Activated CD8-positive, alpha-beta memory T cell treated with anti-CD3 and anti-CD28 coated beads, Interleukin-2, amount 50 U/mL, for 1 hour (primary cell): ENCODE results near the gene AIPL1.

Source experiments
- DNase-seq: peaks from one replicate; pipeline ENCODE4 v3.0.0-alpha.2; 2020; ENCODE audit errors: extremely low read depth

The AIPL1 gene

DNA sequence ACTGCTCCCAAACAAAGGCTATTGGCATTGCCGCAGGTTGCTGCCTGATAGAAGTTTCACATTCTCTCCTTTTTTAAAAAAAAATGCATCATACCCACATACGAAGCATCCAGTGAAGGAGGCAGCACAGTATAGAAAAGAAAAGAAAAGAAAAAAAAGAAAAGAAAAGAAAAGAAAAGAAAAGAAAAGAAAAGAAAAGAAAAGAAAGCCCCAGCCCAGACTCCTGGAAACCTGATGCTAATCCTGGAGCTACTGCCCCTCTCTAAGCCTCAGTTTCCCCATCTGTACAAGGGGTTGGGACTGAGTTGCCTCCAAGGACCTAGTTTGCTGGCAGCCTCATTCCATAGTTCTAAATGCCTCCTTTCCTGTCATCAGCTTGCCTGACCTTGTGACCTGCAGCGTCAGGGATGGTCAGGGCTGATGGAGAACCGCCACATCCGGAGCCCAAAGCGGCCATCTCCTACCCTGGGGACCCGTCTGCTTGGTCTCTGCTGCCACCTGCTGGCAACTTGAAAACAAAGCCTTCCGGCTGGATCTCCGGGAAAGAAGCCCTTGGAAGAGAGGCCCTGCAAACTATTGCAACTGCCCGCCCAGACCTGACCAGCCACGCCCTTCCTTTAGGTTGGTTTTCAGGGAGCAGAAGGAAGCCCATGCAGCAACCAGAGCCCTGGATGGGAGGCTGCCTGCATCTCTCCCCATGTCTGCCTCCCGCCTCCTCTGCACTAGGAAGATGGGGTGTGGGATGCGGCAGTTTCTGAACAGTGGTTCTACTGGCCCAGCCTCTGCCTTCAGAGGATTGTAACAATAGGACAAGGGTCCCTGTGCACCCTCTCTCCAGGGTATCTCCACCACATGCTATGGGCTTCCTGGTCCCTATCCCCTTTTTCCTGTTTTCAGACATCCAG is 13.0 kb downstream of the AIPL1 start:
- no peak for DNase-seq

DNA sequence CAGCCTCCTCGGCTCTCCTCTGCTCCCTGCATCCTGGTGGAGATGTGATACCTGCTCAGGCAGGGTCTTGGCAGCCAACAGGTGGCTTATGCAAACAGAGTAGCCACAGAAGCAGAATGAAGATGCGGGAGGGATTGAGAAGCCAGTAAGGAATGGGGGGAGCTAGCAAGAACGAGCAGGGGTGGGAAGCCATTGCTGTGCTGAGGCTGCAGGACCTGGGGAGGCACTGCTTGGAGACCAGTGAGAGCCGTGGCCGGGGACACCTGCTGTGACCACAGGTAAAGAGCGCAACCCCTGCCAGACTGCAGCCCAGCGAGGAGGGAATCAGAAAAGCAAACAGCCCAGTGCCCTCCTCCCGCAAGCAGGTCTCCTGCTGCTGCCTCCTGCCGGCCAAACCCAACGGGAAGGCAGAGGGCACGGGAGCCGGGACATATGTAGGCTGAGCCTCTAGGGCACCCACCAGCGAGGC is 14.7 kb downstream of the AIPL1 start:
- no peak for DNase-seq

DNA sequence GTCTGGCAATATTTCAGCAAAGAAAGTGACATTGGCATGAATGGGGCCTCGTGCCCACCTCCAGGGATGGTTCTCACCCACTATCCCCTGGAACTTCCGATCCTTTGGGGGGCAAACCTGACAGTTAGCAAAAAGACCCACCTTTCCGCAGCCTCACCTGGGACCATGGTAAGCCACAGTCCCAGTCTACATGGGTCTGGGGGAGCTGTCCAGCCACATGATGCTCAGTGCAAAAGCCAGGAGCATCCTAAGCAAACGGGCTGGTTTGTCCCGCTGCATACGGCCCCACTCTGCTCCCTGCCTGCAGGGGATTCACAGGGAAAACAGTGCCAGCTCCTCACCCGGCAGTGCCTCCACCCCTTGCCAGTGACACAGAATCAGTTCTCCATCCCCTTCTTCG is 19.3 kb downstream of the AIPL1 start:
- no peak for DNase-seq

DNA sequence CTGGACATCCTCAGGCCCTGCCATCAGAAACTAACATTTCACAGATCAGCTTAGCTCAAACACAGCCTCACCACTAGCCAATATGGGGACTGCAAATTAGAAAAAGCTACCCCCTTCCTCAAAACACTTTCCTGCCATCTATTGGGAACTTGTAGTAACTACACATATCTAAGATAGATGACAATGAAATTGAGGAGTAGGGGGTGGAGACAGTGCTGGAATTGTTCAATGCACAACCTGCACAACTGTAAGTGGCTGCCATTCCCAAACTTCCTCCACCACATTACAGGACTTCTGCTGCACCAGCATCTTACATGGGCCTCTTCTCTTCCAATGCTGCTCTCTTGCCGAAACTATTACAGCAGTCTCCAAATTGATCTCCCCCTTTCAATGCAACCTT is 21.9 kb downstream of the AIPL1 start:
- DNase-seq: no peak

DNA sequence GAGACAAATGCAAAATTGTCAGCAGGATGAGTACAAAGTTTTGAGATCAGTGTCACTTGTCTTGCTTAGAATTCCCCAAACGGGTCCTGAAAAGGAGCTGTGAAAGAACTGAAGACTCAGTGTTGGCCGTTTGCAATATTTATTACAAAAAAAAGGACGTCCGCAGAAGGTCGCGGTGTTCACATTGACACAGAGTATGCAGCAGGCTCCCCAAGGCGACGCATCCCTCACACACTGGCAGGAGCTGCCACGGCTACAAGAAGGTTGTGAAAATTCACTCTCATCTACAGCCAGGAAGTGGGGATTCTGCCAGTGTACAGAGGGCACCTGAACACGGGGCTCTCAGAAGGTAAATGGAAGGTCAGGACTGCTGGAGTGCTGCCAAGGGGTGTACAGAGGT is 26.2 kb downstream of the AIPL1 start:
- no peak for DNase-seq

DNA sequence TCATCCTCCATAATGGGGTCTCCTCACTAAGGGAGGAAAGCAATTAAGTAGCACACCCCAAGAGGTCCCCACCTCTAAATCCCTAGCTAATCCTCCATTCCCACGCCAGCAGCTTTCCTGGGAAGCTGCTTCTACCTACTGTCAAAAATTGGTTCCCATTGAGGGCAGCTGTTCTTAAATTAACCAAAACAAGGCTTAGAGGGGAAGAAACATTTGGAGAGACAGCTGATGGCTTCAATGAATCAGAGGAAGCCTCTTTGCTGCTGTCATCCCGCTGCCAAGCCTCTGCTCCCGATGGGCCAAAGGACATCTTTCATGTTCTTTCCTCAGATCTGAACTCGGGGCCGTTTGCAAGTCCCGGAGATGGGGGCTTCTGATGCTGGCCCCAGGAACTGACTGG is 26.6 kb downstream of the AIPL1 start:
- DNase-seq: no peak

DNA sequence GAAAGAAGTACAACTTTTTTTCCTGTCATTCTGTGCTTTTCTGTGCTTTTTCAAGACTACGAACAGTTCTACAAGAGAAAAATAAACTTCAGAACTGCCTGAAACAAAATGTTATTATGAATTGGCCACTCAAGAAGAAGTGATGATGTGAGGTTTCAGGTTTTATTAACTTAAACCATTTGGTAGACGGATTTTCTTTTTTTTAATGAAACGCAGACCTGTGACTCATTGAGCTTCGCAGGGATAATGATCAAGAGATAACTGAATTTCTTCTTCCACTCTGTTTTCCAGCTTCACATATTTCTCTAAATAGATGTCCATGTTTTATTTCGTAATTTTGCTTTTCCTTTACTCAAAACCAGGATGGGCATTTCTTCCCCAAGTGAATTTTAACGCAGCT is 32.7 kb downstream of the AIPL1 start:
- no peak for DNase-seq

DNA sequence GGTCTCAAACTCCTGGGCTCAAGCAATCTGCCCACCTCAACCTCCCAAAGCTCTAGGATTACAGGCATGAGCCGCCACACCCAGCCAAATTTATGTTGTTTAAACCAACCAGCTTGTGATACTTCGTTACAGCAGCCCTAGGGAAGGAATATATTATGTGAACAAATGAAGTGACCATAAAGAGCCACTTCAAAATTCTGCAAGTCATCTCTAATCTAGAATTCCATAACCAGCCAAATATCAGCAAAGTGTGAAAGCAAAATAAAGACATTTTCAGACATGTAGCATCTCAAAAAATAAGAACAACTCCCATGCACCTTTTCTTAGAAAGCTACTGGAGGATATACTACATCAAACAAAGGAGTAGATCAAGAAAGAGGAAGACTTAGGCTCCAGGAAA is 36.0 kb downstream of the AIPL1 start:
- no peak for DNase-seq

DNA sequence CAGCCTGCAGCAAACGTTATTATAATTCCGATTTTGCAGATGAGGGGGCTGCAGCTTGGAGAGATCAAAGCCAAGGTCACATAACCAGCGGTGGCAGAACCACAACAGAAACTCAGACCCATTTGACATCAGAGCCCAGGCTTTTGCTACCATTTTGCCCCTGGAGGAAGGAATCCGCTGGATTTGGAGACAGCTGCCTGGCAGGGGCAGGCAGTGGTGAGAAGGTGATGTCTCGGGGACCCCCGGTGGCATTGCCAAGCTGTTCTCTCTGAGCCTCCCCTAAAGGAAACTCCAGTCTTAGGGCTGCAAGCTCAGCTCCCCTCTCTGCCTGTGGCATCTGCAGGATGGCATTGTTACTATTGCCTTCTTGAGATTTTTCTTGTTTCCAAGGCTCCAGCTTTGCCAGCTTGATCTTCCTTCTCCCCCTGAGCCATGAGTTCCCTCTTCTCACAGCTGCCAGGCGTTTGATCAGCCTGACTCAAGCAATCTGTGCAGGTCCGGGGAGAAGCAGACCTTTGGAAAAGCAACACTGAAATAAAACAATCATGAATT is 40.8 kb downstream of the AIPL1 start:
- no peak for DNase-seq

DNA sequence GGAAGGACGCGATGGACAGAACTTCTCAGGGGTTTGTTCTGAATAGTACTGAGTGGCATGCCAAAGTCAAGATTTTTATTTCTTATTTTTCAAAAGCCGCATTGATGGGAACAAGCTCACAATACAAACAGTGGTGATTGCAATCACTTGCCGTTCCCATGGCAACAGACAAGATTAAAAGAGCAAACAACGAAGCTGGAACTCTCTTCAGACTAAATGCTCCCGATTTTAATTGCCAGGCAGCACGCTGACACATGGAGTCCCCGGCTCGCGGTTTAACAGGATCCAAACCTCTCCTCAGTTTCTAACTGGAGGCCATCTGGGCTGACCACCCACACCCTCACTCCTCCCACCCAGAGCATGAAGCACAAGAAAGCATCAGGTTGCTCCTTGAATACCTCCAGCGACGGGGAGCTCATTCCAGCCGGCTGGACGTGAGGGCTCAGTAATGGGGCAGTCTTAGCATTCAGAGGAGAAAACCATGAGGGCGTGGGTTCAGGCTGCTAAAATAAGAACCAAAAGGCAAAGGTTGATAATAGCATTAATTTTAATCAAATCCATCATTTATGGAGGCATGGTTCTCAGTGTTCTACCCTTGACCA is 41.5 kb downstream of the AIPL1 start:
- DNase-seq: no peak

DNA sequence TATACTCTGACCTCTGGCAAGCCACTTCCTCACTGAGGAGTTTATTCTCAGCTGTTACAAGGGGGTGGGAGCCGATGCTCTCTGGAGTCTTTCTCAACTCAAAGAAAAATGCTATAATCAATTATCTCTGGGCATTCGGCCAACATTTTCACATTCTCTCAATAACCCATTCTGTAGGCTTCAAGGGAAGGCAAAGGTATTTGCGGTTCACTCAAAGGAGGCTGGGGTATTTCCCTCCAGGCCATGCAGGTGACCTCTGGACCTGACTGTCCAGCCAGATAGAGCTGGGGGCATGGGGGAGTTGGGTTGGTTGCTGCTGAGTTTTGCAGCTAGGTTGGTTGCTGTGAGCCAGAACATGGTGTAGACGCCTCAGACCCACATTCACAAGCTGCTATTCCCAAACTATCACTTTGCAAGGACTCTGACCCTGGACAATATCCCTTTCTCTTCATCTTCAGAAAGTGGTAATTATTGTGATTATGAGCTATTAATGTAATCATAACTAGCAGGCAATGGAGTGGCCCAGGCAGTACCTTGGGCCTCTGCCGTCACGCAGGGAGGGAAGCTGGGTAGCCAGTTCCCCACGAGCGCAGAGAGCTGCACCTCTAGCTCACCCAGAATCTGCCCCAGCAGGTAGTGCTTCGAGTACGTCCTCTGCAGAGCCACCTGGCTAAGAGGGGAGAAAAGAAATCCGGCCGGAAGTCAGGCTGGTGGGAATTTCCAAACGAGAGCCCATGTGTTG is 42.1 kb downstream of the AIPL1 start:
- no peak for DNase-seq

DNA sequence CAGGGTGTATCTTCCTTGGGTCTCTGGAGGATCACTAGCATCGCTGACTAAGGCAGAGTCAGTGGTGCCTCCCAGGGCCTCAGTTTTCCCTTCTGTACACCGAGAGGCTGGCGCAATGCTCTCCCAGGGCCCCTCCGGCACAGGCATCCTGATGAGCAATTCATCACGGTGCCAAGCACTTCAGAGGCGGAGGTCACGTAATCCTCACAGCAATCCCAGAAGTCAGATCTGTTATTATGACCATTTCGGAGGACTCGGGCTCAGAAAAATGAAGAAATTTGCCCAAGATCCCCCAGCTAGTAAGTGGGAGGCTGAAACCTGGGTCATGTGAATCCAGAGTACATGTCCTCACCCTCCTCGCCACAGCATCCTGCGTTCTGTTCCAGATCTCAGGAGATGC is 46.5 kb downstream of the AIPL1 start:
- no peak for DNase-seq

DNA sequence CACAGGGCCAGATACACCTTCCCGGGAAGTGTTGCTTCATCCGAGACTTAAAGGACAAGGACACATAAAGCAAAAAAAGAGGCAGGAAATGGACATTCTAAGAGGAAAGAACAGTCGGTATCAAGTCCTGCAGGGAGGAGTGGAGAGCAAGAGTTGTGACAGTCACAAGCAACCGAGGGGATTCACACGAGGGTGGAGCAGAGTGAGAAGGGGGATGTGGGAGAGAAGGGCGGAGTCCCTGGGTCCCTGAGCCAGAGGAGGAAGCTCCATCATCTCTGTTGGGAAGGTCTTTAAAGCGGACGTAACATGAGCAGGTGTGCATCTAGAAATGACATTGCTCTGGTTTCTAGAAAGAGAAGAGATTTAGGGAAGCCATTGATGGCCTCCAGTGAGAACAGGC is 47.1 kb downstream of the AIPL1 start:
- DNase-seq: no peak

DNA sequence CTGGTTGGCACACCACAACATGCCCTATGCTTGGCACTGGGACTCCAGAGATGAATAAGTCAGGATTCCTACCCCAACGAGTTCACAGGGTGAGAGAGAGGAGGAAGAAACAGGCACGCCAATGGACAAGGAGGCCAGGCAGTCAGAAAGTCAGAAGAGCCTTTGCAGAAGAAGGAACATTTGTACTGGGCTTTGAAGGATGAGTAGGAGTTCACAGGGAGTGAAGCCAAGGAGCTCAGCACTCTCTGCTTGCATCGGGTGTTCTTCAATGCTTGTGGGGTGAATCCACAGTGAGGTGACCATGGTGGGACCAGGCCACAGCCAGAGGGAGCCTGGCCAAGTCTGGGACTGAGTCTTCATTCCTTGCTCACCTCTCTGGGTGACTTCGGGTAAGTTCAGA is 47.5 kb downstream of the AIPL1 start:
- no peak for DNase-seq

DNA sequence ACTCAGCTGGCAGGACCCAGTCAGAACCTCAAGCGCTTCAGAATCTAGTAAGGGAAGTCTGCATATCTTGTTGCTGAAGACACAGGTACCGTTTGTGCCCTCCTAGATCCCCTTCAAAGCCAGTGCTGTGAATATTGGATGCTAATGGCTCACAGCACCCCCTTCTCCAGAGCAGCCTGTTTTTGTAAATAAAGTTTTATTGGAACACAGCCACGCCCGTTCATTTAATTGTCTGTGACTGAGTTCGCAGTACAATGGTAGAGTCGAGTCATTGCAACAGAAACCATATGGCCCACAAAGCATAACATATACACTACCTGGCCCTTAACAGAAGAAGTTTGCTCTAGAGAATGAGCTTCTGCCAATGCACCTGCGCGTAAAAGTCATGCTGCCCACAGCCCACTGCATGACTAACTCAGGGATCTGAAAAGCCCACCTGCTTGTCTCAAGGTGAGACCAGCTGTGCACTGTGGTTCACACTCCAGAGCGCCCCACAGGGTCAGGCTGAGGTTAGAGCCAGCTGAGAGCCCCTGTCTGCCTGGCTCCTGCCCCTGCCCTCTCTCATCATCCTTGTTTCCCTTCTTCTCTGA is 48.8 kb downstream of the AIPL1 start:
- no peak for DNase-seq

DNA sequence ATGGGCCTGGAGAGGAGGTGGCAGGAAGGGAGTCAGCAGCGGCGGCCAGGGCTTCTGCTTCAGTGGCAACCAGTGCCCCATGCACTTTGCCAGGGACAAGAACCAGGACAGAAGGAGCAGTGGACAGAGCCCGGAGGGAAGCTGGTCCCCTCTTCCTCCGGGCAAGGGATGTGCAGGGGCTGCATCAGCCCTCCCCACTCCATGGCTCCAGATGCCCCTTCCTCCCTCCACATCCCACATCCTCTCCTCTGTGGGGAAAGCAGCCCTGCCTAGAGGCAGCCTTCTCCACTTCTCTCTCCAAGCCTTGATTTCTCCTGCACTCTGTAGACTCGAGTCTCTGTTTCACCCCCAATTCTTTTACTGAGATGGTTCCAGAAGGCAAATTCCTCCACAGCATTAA is 50.4 kb downstream of the AIPL1 start:
- no peak for DNase-seq

DNA sequence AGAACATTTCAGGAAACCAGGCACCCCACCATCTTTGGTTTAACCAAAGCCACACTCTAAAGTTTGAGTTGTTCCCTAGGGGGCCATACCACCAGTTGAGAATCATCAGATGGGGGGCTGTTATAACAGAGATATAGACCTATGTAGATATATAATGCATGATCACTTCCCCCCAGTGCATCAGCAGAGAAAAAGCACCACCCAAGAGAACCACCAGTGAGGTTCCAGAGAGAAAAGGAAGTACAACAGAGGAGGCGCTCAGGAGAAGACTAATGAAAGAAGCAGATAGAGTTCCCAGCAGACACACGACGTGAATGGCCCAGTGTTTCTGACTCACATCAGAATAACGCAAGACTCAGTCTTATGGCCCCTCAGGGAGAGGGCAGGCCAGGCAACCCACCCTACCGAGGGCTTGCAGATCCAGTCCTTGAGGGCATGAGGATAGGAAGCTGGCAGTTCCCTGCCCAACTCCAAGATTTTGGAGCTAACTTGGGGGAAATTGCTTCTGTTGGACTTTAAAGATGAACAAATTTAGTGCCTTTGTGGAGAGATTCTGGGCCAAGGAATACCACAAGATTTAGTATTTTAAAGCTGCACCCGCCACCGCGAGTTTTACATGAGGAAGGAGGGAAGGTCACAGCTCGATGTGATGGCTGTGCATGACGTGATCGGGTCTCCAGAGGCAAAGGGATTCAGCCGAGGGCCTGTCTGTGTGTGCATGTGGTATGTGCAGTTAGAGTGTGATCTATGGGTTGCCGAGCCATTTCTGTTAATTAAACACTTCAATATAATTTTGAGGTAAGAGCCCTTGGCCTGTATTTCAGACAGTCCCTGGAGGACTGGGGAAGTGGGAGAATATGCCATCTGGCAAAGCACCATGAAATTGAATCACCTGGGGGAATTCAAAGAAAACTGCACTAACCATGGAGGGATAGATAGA is 53.1 kb downstream of the AIPL1 start:
- no peak for DNase-seq

DNA sequence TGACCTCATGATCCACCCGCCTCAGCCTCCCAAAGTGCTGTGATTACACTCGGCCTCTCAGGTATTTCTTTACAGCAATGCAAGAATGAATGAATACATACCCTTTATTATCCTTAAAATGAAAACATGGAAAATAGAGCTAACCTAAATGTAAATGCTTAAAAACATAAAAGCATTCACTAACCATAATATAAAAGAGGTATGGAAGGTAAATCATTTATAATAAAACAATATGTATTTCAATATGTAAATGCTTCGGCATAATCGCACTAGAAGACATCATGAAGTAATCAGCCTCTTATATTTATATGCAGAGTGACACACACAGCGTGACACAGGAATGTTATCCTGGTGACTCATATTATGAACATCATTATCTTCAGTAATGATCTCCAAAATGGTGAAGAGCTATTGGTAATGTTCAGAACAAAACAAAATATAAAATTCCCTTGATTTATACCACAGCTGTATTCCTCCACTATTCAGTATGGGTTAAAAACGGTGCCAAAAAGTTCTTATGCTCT is 53.9 kb downstream of the AIPL1 start:
- no peak for DNase-seq

DNA sequence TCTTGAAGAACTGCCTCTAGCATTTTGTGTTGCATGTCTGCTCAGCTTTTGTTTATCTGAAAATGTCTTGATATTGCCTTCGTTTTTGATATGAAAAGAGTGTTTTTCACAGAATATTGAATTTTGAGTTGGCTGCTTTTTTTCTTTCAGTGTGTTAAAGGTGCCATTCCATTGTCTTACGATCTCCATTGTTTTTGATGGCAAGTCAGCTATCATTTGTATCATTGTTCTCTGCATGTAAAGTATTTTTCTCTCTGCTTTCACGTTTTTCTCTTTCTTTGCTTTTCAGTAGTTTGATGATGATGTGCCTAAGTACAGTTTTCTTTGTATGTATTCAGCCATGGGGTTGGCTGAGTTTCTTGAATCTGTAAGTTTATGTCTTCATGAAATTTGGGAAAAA is 57.0 kb downstream of the AIPL1 start:
- DNase-seq: no peak

DNA sequence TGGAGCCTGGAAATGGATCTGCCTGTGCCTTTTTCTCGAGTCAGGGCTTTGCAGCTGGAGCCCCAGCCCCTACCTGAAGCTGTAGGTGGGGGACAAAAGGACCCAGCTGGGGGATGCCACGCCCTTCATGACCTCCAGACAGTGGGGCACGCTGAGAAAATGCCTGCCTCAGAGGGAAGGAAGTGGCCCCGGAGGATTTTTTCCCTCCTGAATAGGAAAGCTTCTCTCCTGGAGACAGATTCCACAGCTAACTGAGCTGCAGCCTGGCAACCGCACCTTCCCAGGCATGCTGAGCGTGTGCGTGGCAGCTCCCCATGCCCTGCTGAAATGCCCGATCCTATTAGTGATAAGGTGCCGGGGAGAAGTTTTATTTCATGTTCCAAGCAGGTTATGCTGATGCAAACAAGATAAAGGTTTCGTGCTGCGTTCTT is 58.0 kb downstream of the AIPL1 start:
- no peak for DNase-seq
